Stimulated activated CD4-positive, alpha-beta T cell treated with anti-CD3 and anti-CD28 coated beads, Interleukin-15, amount 100 ng/mL, for 24 hours (primary cell): ENCODE results near the gene CRIP3.

Experiments used
- DNase-seq: peaks from one replicate; pipeline ENCODE4 v3.0.0-alpha.2; 2020

CRIP3 gene

GRCh38 chr6:43271103-43271815 lies 37.4 kb downstream of the CRIP3 start:
- DNase-seq, result no peak

GRCh38 chr6:43269273-43270007 lies 39.2 kb downstream of the CRIP3 start:
- peak; percentile 66 for DNase-seq

GRCh38 chr6:43268782-43269272 lies 39.8 kb downstream of the CRIP3 start:
- no peak for DNase-seq

GRCh38 chr6:43268355-43268700 lies 40.3 kb downstream of the CRIP3 start:
- no peak for DNase-seq

- DNase-seq, result no peak
These were observed 40.8 kb downstream of the CRIP3 start for GRCh38 chr6:43267619-43268354.

- no peak for DNase-seq
These were observed 43.1 kb downstream of the CRIP3 start for GRCh38 chr6:43265564-43265963.

- DNase-seq, result no peak
These were observed 44.0 kb downstream of the CRIP3 start for GRCh38 chr6:43264599-43265145.

- peak; percentile 84 for DNase-seq
These were observed 45.1 kb downstream of the CRIP3 start for GRCh38 chr6:43263314-43264178.

GRCh38 chr6:43262780-43263313 lies 45.8 kb downstream of the CRIP3 start:
- DNase-seq, result no peak

- DNase-seq, result no peak
These were observed 46.4 kb downstream of the CRIP3 start for GRCh38 chr6:43262000-43262779.

- no peak for DNase-seq
These were observed 47.4 kb downstream of the CRIP3 start for GRCh38 chr6:43261198-43261597.

- DNase-seq, result no peak
These were observed 47.8 kb downstream of the CRIP3 start for GRCh38 chr6:43260791-43261190.

- DNase-seq, result no peak
These were observed 49.6 kb downstream of the CRIP3 start for GRCh38 chr6:43258807-43259686.

- DNase-seq, result no peak
These were observed 50.4 kb downstream of the CRIP3 start for GRCh38 chr6:43258180-43258579.

GRCh38 chr6:43257367-43258145 lies 51.1 kb downstream of the CRIP3 start:
- DNase-seq, result peak; percentile 36

GRCh38 chr6:43256670-43257366 lies 51.8 kb downstream of the CRIP3 start:
- no peak for DNase-seq
